Pancreas (tissue), 10 donors: ENCODE measurements around the gene PTPRF. TPM values are rescaled to one million over a fixed set of nuclear protein-coding genes. Genes with fewer than 3 reads are reported as not detected.
A peak's percentile ranks its signal among the peaks of the same experiment; 100 is the strongest.

Experiments
- ATAC-seq, 4 donors: fragments of 200-7000 bp; cut with Tn5 transposase; one replicate each; pipeline versions ENCODE4 v1.8.0 to v1.9.1; 2020; ENCODE audit warnings: mild to moderate bottlenecking in 4 of 4, moderate library complexity in 4 of 4
- DNase-seq, 6 donors: peaks; one replicate each; pipeline ENCODE4 v3.0.0-alpha.2; 2020
- FAIRE-seq: peaks from 2 replicates; lab custom pipeline; 2012; peaks lifted over from hg19 to GRCh38; lab: Jason Lieb, UNC
- H3K27ac ChIP-seq, 4 donors: fragments of 200-600 bp; sonication (generic); 1 replicate in 3 of 4; 2 replicates in 1 of 4; pipeline versions ENCODE4 v1.5.0 to v1.8.0; 2020
- H3K27me3 ChIP-seq, 4 donors: fragments of 200-600 bp; one replicate each; pipeline ENCODE4 v1.8.0; 2021
- H3K36me3 ChIP-seq, 3 donors: fragments of 200-600 bp; sonication (generic) in 1 of 3; one replicate each; pipeline versions ENCODE4 v1.5.0 to v1.8.0; 2020 to 2021
- H3K4me1 ChIP-seq, 3 donors: fragments of 200-600 bp; one replicate each; pipeline ENCODE4 v1.8.0; 2021
- H3K4me3 ChIP-seq, 4 donors: fragments of 200-600 bp; sonication (generic) in 2 of 4; one replicate each; pipeline versions ENCODE4 v1.5.0 to v1.8.0; 2020 to 2021
- H3K9me3 ChIP-seq, 4 donors: fragments of 200-600 bp; one replicate each; pipeline ENCODE4 v1.8.0; 2021
- CTCF ChIP-seq, 4 donors: fragments of 200-600 bp; sonication (generic) in 3 of 4; IDR thresholded peaks; one replicate each; pipeline versions ENCODE4 v1.5.0 to v1.8.0; 2021; ENCODE audit warnings: antibody characterized with exemption in 4 of 4
- WGBS, 2 donors: extraction: QIAGEN DNeasy Blood & Tissue Kit; methylation state at CpG; one replicate each; pipeline ENCODE4 v1.1.7; 2013; 5-methylcytosine and 5-hydroxymethylcytosine counted together
- intact Hi-C, 3 donors: fragments of 100-400 bp; cut with DNase I; formaldehyde crosslinking; loops; one replicate each; pipeline versions ENCODE4 v1.11.1 to v1.14.2; 2022
- polyA plus RNA-seq, 2 donors: library from polyadenylated mRNA; stranded (reverse); fragments of 200-250 nt; gene quantifications; one replicate each; pipeline ENCODE4 v1.2.3, GENCODE V29; 2013
- total RNA-seq, 6 donors: library from RNA; stranded (reverse); fragmentation: NEBNext Ultra II Directional in 4 of 6; extraction: Animal tissue kit (Norgen Biotek cat#: 25700) in 4 of 6; gene quantifications; one replicate each; pipeline versions ENCODE4 v1.2.1 to v1.2.4, GENCODE V29; 2021 to 2023
- donor health status: healthy with polysubstance abuse.
- donor health status: DM: no; HTN: no; CAD: no; lungs with moderate emphysema.
- donor health status: DM: no; HTN: no; CAD: no.
- donor health status: control.
- donor health status: control.
- donor health status: Bipolar disorder and iron deficiency.
- donor health status: DM: yes; HTN: yes; CAD: no.
- donor health status: DM: no; HTN: no; CAD: no.
- donor health status: DM: no; HTN: no; CAD: no.
- donor health status: DM: yes; HTN: yes; CAD: no.

Gene PTPRF
- total and polyA plus RNA-seq, 8 donors: 42.9 to 210 (median 129) TPM

GRCh38 chr1:43585557-43585956 is 54.9 kb downstream of the PTPRF start:
- no peak for TF ChIP-seq CTCF (IDR thresholded peaks at IDR 0.05)
- no peak for FAIRE-seq
- H3K27me3 ChIP-seq: no peaks in the 10 kb centered on the region
- H3K9me3 ChIP-seq: no peaks in the 10 kb centered on the region
- ATAC-seq: no peak
- intact Hi-C loops: no loop called here
- H3K4me1 ChIP-seq: no peaks in the 10 kb centered on the region
- no peak for DNase-seq
- peaks cover 0 to 25% (median 0%) of the 10 kb centered on the region in 3 donors for H3K36me3 ChIP-seq
- no peak overlapping the region for H3K27ac ChIP-seq
- WGBS, 2 donors: 85 to 88% methylated on average over 10 of the region's 10 CpGs
- H3K4me3 ChIP-seq: no peak overlapping the region

DNA sequence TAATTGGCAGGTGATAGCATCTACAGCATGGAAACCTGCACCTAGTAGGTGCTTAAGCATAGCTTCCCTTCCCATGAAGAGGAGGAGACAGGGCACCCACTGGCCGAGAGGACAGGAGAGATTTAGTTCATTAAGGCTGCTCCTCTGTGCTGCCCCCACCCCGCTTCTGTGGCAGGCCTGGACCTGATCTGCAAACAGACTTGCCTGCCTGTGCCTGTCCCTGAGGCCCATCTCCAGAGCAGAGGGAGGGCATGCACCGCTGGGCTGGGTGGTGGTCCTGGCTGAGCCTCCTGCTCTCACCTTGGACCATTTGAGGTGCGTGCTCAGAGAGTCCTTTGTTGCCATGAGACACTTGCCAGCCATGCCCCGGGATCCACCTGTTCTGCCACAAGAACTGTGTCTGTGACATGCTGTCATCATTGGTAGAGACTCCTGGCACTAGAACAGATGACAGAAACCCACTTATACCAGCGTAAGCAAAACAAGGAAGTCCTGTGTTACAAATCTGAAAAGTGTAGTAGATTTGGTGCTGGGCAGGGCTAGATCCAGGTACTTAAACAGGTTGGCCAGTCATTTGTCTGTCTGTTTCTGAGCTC is 55.6 kb downstream of the PTPRF start:
- no peak for DNase-seq
- intact Hi-C loops: no loop called here
- no peak for FAIRE-seq
- H3K4me1 ChIP-seq: no peaks in the 10 kb centered on the region
- H3K27me3 ChIP-seq: no peaks in the 10 kb centered on the region
- H3K9me3 ChIP-seq: no peaks in the 10 kb centered on the region
- H3K27ac ChIP-seq: no peak overlapping the region
- no peak overlapping the region for H3K4me3 ChIP-seq
- H3K36me3 ChIP-seq: peaks cover 0 to 28% (median 2%) of the 10 kb centered on the region in 3 donors
- ATAC-seq: peak in 2 of 4 donors; percentile 22 to 33
- 86 to 88% methylated on average over 6 of the region's 6 CpGs for WGBS, 2 donors
- TF ChIP-seq CTCF (IDR thresholded peaks at IDR 0.05): no peak

DNA sequence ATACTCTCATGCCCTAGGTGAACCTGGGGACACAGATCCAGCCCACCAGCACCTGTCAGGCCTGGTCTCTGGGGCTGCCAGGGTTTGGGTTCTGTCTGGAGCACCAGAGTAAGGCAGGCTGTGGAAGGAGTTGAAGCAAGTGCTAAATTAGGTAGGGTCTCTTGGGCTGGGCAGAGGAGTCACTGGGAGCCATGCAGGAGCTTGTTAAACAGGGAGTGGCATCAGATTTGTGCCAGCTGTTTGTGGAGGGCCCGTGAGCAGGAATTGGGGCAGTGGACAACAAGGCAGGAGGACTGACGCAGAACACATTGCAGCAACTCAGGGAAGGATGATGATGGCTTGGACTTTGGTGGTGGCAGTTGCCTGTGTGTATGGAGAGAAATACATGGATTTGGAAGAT is 56.3 kb downstream of the PTPRF start:
- Histone ChIP-seq H3K4me1 (no peaks in the 10 kb centered on the region), H3K4me3 (no peak overlapping the region), H3K36me3 (peaks cover 0 to 34% (median 10%) of the 10 kb centered on the region in 3 donors), H3K9me3 (no peaks in the 10 kb centered on the region), H3K27ac (no peak overlapping the region), H3K27me3 (no peaks in the 10 kb centered on the region)
- FAIRE-seq (no peak), ATAC-seq (no peak), DNase-seq (no peak)
- no peak for TF ChIP-seq CTCF (IDR thresholded peaks at IDR 0.05)
- intact Hi-C loops: no loop called here
- 92 to 95% methylated on average over 2 of the region's 2 CpGs for WGBS, 2 donors

DNA sequence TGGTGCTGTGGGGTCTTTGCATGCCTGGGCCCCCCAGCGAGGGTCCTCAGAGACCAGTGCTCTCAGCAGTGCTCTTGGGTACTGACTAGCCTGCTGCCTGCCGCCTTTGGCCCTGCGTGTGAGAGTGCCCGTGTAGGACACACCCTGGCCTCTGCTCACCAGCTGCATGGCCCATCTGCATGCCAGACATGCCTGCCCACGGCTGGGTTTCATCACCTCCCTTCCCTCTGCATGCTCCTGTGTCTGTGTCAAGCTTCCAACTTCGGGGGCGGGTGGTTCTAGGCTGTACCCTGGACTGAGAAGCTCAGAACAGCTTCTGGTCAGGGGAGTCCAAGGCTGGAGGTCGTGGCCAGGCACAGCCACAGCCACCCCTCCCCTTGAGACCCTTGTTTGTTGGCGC is 56.9 kb downstream of the PTPRF start:
- no peak for DNase-seq

More for the DNA sequence above, 56.9 kb downstream of the PTPRF start:
- no peaks in the 10 kb centered on the region for H3K9me3 ChIP-seq
- H3K4me1 ChIP-seq: no peaks in the 10 kb centered on the region
- no peak overlapping the region for H3K4me3 ChIP-seq
- FAIRE-seq (no peak), ATAC-seq (peak in 1 of 4 donors; percentile 19)
- TF ChIP-seq CTCF (IDR thresholded peaks at IDR 0.05): no peak
- no peaks in the 10 kb centered on the region for H3K27me3 ChIP-seq
- WGBS, 2 donors: 81 to 86% methylated on average over 9 of the region's 9 CpGs
- intact Hi-C loops: no loop called here
- H3K36me3 ChIP-seq: peaks cover 0 to 34% (median 10%) of the 10 kb centered on the region in 3 donors
- no peak overlapping the region for H3K27ac ChIP-seq
